Left ventricle myocardium inferior (tissue), 1 donor: Measurements from ENCODE around the gene GNG12. TPM values are rescaled to one million over a fixed set of nuclear protein-coding genes. Genes with fewer than 3 reads are reported as not detected.

ENCODE experiments used
- DNase-seq: peaks from one replicate; pipeline ENCODE4 v3.0.0-alpha.2; 2020
- H3K27ac ChIP-seq: fragments of 200-600 bp; replicated peaks from 2 replicates; pipeline ENCODE4 v1.8.0; 2021
- H3K27me3 ChIP-seq: fragments of 200-600 bp; 2 replicates; pipeline ENCODE4 v1.8.0; 2021; ENCODE audit warnings: low read depth
- H3K36me3 ChIP-seq: fragments of 200-600 bp; 2 replicates; pipeline ENCODE4 v1.8.0; 2021
- H3K4me1 ChIP-seq: fragments of 200-600 bp; 2 replicates; pipeline ENCODE4 v1.8.0; 2021
- H3K4me3 ChIP-seq: fragments of 200-600 bp; 2 replicates; pipeline ENCODE4 v1.8.0; 2021; ENCODE audit warnings: mild to moderate bottlenecking, moderate library complexity
- H3K9me3 ChIP-seq: fragments of 200-600 bp; replicated peaks from 2 replicates; pipeline ENCODE4 v1.8.0; 2021
- CTCF ChIP-seq: fragments of 200-600 bp; IDR thresholded peaks from 2 replicates; pipeline ENCODE4 v1.8.0; 2021; ENCODE audit warnings: antibody characterized with exemption, mild to moderate bottlenecking, borderline replicate concordance
- intact Hi-C: fragments of 100-400 bp; cut with micrococcal nuclease; formaldehyde crosslinking; loops from one replicate; pipeline ENCODE4 v1.11.0; 2022
- total RNA-seq: library from RNA; stranded (reverse); fragmentation: NEBNext Ultra II Directional; extraction: Animal tissue kit (Norgen Biotek cat#: 25700); gene quantifications from one replicate; pipeline ENCODE4 v1.2.1, GENCODE V29; 2021
- donor health status: DM: no; HTN: yes; CAD: no; lungs with severe emphysema.

Gene GNG12
- total RNA-seq, 1 donor from 2014 or later, result 35.1 TPM

GRCh38 chr1:67652800-67653199, 180.5 kb downstream of the GNG12 start:
- H3K36me3 ChIP-seq, result no peaks in the 10 kb centered on the region
- no peaks in the 10 kb centered on the region for H3K27me3 ChIP-seq
- no peak for TF ChIP-seq CTCF
- intact Hi-C loops, result no loop called here
- H3K4me1 ChIP-seq, result peaks cover 2% of the 10 kb centered on the region
- H3K27ac ChIP-seq, result no peak overlapping the region
- DNase-seq, result no peak
- no peak overlapping the region for H3K4me3 ChIP-seq
- H3K9me3 ChIP-seq, result no peaks in the 10 kb centered on the region

Other genes with a start within 250 kb of the GNG12 start
- 65.0 TPM for gene GADD45A, start 148.3 kb downstream of the GNG12 start, total RNA-seq
- gene DIRAS3, start 217.2 kb upstream of the GNG12 start, total RNA-seq, result 32.6 TPM